Activated T-cell treated with anti-CD3 and anti-CD28 coated beads, Interleukin-2, amount 50 U/mL, for 24 hours (primary cell): ENCODE results near the gene IKBKG.
"Not testable (repeated sequence)": the region's sequence is repeated elsewhere in the genome, so short reads cannot be mapped to it uniquely, and the experiment has no call there.

Experiments
- DNase-seq: peaks from one replicate; pipeline ENCODE4 v3.0.0-alpha.2; 2020
- H3K27ac Mint-ChIP-seq: 2 replicates; pipeline ENCODE4 v1.8.0; 2020; ENCODE audit warnings: mild to moderate bottlenecking, mixed read lengths
- H3K27me3 Mint-ChIP-seq: 2 replicates; pipeline ENCODE4 v1.8.0; 2020; ENCODE audit warnings: mixed read lengths
- H3K36me3 Mint-ChIP-seq: 2 replicates; pipeline ENCODE4 v1.8.0; 2020; ENCODE audit warnings: low read depth, mixed read lengths
- H3K4me1 Mint-ChIP-seq: 2 replicates; pipeline ENCODE4 v1.8.0; 2020; ENCODE audit warnings: low read depth, mixed read lengths
- H3K4me3 Mint-ChIP-seq: 2 replicates; pipeline ENCODE4 v1.8.0; 2020; ENCODE audit warnings: mild to moderate bottlenecking, moderate library complexity, mixed read lengths
- H3K9me3 Mint-ChIP-seq: 2 replicates; pipeline ENCODE4 v1.8.0; 2020; ENCODE audit warnings: mixed read lengths

Gene IKBKG

DNA sequence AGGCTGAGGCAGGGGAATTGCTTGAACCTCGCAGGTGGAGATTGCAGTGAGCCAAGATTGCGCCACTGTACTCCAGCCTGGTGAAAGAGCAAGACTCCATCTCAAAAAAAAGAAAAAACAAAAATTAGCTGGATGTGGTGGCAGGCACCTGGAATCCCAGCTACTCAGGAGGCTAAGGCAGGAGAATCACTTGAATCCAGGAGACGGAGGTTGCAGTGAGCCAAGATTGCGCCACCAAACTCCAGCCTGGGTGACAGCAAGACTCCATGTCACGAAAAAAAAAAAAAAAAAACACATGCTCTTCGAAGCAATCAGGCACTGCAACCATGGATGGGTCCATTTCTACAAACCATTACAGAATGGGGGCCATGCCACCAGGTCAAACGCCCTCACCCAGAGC lies 7.1 kb upstream of the IKBKG start:
- Mint-ChIP-seq H3K4me1 (peaks cover 54% of the 10 kb centered on the region), H3K27ac (peak overlapping the region; percentile 95), H3K36me3 (peaks cover 67% of the 10 kb centered on the region), H3K27me3 (peaks cover 33% of the 10 kb centered on the region)
- not testable (repeated sequence) for DNase-seq, H3K9me3 Mint-ChIP-seq, H3K4me3 Mint-ChIP-seq

DNA sequence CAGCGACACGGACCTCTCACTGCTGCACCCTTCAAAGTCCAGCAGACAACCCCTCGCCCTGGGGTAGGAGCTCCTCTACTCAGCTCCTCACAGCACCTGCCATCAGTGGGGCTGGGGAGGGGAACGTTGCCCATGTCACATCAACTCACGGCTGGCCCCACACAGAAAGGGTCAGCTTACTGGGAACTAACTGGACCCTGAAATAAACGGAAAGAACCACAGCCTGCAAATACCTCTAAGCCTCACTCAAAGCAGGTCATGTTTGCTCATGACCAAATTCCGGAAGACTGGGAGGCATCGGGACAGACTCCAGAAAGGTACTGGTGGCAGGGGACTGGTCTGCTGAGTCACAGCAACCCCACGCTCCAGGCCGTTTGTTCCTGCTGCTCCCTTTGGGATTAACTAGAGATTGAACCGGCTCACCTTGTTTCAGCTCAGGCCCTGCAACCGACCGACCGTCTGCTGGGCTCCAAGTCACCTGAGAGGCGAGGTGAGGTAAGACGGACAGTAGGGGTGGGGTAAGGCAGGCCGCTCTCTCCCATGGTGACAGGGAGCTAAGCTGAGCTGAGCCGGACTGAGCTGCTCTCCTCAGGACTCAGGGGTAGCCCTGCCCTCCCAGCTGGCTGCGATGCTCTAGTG lies 6.4 kb upstream of the IKBKG start:
- H3K9me3 Mint-ChIP-seq: no peaks in the 10 kb centered on the region
- DNase-seq: no peak
- H3K4me3 Mint-ChIP-seq: no peak overlapping the region
- peaks cover 66% of the 10 kb centered on the region for H3K36me3 Mint-ChIP-seq
- H3K27me3 Mint-ChIP-seq: peaks cover 32% of the 10 kb centered on the region
- peaks cover 59% of the 10 kb centered on the region for H3K4me1 Mint-ChIP-seq
- peak overlapping the region; percentile 95 for H3K27ac Mint-ChIP-seq

DNA sequence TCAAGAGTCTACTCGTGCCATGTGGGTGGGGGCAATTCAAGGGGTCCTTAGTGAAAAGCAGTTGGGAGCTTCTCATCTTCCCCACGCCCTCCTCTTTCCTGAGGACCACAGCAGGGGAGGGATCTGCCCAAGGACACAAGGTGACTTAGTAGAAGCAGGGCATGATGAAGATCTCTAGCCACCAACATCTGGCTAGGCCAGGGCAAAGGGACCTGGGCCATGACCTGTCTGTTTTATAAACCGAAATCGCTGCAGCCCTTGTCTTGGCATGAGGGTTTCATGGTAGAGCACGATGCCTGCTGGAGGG lies 5.9 kb upstream of the IKBKG start:
- peaks cover 66% of the 10 kb centered on the region for H3K36me3 Mint-ChIP-seq
- H3K4me1 Mint-ChIP-seq: peaks cover 63% of the 10 kb centered on the region
- H3K27ac Mint-ChIP-seq: peak overlapping the region; percentile 95
- H3K27me3 Mint-ChIP-seq: peaks cover 28% of the 10 kb centered on the region
- H3K4me3 Mint-ChIP-seq: peak overlapping the region; percentile 74
- H3K9me3 Mint-ChIP-seq: no peaks in the 10 kb centered on the region
- DNase-seq: no peak

DNA sequence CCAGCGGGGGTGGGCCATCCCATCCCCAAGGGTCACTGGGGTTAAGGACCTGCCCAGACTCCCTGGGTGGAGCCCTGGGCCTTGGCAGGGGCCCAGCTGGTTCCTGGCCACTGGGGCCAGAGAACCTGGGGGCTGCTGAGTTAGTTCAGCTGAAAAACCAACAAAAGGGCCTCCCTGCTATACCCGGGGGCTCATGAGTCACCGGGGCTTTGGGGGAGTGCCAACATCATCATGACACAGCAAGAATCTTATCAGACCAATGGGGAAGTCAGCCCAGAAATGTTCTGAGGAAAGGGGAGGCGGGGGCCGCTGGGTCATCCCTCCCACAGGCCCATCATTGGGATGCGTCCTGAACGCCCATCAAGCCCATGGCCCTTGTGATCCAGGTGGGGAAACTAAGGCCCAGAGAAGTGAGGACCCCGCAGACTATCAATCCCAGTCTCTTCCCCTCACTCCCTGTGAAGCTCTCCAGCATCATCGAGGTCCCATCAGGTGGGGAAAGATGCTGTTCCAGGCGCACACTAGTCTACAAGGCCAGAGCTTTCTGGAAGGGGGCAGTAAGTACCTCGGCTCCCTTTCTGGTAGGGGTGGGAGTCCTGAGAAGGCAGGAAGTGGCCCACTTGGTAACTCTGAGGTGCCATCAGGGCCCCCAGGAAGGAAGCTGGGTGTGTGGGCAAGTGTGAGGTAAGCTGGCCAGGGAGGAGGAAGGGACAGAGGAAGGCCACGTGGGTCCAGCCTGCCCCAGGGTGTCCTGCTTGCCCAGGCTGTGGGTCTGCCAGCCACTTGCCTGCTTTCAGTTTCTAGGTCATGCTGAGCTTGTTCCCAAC lies 5.3 kb upstream of the IKBKG start:
- DNase-seq: peak; percentile 72
- H3K4me3 Mint-ChIP-seq: peak overlapping the region; percentile 74
- H3K27ac Mint-ChIP-seq: peak overlapping the region; percentile 95
- peaks cover 63% of the 10 kb centered on the region for H3K4me1 Mint-ChIP-seq
- H3K9me3 Mint-ChIP-seq: no peaks in the 10 kb centered on the region
- H3K36me3 Mint-ChIP-seq: peaks cover 66% of the 10 kb centered on the region
- H3K27me3 Mint-ChIP-seq: peaks cover 27% of the 10 kb centered on the region

DNA sequence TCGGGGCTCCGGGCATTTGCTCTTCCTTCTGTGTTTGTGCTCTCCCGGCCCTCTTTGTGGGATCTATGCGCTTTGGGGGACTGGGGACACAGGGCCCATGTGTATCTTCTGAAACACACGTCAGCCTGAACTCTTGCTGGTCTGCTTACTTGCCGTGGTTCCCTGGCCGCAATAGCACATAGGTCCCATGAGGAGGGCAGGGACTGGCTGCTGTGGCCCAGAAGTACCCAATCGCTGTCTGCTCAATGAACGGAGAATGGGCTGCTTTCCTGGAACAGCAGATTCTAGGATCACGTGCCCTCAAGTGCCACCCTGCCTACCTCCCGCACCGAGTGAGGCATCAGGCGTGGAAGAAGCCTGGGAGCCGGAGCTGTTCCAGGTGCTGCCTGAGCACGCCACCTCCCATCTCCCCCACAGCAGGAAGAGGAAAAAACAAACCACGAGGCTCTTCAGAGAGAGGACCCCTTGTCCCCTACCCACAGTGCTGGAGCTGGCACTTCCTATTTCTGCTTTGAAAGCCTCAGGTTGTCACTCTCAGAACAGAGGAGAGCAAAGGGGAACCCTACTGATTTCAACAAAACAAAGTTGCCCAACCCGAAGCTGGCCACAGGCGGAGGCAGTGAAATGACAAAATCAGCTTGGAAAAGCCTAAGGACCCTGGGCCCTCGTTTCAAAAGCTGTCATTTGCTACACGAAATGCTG lies 4.5 kb upstream of the IKBKG start:
- H3K27ac Mint-ChIP-seq: peak overlapping the region; percentile 95
- peak; percentile 59 for DNase-seq
- no peaks in the 10 kb centered on the region for H3K9me3 Mint-ChIP-seq
- peaks cover 68% of the 10 kb centered on the region for H3K36me3 Mint-ChIP-seq
- peak overlapping the region; percentile 74 for H3K4me3 Mint-ChIP-seq
- H3K27me3 Mint-ChIP-seq: peaks cover 24% of the 10 kb centered on the region
- peaks cover 60% of the 10 kb centered on the region for H3K4me1 Mint-ChIP-seq

DNA sequence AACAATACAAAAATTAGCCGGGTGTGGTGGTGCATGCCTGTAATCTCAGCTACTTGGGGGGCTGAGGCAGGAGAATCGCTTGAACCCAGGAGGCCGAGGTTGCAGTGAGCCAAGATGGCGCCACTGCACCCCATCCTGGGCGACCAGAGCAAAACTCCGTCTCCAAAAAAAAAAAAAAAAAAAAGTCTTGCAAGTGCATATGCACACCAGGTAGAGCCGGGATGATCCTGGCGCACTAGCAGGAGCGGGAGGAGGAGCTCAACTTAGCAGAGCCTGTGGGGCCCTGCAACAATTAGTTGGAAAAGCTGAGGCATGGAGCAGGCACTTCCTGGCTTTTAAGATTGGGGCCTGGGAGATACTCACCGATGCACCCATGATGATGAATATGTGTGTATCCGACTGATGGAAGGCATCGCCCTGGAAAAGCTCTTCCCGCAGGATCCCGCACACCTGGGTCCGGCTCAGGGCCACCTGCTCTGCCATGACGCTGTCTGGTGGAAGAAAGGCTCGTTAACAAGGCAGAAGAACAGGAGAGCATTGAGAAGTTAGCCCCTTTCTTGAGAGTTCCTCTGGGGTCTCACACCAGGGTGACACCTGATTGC lies 1.6 kb upstream of the IKBKG start:
- H3K4me3 Mint-ChIP-seq: peak overlapping the region; percentile 78
- H3K27ac Mint-ChIP-seq: peak overlapping the region; percentile 78
- H3K27me3 Mint-ChIP-seq: peaks cover 14% of the 10 kb centered on the region
- H3K9me3 Mint-ChIP-seq: no peaks in the 10 kb centered on the region
- DNase-seq: no peak
- H3K36me3 Mint-ChIP-seq: peaks cover 68% of the 10 kb centered on the region
- peaks cover 61% of the 10 kb centered on the region for H3K4me1 Mint-ChIP-seq

DNA sequence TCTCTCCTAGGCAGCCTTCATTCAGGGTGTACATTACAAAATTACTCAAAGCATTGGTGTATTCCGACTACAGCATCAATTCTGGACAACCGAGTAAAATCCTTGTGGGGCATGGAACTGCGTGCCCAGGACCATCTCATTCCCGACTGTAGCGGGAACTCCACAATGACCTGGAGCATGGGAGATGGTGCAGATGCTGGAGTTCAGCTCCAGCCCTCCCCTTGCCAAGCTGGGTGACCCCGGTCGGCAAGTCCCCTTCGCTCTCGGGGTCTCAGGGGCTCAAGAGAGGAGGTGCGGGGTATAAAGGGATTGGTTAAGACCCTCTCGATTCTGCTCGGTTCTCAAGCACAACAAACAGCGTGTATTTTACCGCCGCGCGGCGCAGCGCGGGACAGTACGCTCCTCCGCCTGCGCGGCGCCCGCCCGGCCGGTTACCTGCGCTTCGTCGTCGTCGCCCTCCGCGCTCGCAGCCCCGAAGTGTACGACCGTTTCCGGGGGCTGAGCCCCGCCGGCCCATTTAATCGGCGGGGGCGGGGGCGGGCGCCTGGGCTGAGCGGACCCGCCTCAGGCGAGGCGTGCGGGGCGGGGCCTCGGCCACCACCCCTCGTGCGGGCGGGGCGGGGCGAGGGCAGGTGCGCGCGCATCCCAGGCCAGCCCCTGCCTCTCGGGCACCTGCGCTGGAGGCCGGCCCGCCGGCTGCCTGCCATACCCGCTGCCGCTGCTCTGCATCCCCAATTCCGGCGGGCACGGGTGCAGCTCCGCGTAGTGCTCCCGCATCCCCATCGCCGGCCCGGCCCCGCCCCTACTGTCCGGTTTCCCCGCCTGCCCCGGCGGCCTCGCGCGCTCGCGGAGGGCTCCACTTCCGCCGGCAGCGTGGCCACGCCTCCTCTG lies 821 bp upstream of the IKBKG start, which contains the start of gene G6PD:
Gene G6PD, minus strand, starts transcription at position 493 of the 891 bp plus-strand sequence. CDS start 691 bp downstream, outside the sequence.
- Mint-ChIP-seq H3K36me3 (peaks cover 66% of the 10 kb centered on the region), H3K4me3 (peak within 1 kb of the TSS; percentile 83), H3K9me3 (no peaks in the 10 kb centered on the region), H3K27ac (peak within 1 kb of the TSS; percentile 97), H3K27me3 (peaks cover 16% of the 10 kb centered on the region), H3K4me1 (peaks cover 59% of the 10 kb centered on the region)
- no peak for DNase-seq

DNA sequence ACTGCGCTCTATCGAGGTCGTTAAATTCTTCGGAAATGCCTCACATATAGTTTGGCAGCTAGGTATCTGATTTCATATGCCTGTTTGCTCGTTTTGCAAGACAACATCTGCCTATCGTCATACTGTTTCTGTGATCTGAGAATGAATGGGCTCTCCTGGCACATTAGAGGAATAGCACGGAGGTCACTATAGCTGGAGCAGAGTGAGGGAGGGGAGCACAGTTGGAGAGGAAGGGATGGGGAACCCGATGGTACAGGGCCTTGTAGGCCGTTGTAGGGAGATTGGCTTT lies 552 bp downstream of the IKBKG start:
- H3K4me1 Mint-ChIP-seq: peaks cover 51% of the 10 kb centered on the region
- H3K27ac Mint-ChIP-seq: peak overlapping the region; percentile 97
- no peaks in the 10 kb centered on the region for H3K9me3 Mint-ChIP-seq
- DNase-seq: no peak
- H3K27me3 Mint-ChIP-seq: peaks cover 19% of the 10 kb centered on the region
- peak overlapping the region; percentile 83 for H3K4me3 Mint-ChIP-seq
- H3K36me3 Mint-ChIP-seq: peaks cover 62% of the 10 kb centered on the region

DNA sequence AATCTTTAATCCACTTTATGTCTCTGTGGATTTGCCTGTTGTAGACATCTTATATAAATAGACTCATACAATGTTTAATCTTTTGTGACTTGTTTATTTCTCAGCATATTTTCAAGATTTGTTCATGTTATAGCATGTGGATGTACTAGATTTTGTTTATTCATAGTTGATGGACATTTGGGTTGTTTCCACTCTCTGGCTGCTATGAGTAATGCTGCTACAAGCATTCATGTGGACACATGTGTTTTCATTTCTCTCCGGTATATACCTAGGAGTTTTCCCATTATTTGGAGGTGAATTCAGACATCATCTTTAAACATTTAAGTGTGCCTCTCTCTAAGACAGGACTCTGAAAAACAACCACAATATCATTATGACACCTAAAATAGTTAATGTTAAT lies 2.3 kb downstream of the IKBKG start:
- Mint-ChIP-seq H3K4me1 (peaks cover 47% of the 10 kb centered on the region), H3K36me3 (peaks cover 60% of the 10 kb centered on the region), H3K27me3 (peaks cover 25% of the 10 kb centered on the region), H3K27ac (peak overlapping the region; percentile 73), H3K9me3 (no peaks in the 10 kb centered on the region), H3K4me3 (peak overlapping the region; percentile 83)
- DNase-seq: no peak

DNA sequence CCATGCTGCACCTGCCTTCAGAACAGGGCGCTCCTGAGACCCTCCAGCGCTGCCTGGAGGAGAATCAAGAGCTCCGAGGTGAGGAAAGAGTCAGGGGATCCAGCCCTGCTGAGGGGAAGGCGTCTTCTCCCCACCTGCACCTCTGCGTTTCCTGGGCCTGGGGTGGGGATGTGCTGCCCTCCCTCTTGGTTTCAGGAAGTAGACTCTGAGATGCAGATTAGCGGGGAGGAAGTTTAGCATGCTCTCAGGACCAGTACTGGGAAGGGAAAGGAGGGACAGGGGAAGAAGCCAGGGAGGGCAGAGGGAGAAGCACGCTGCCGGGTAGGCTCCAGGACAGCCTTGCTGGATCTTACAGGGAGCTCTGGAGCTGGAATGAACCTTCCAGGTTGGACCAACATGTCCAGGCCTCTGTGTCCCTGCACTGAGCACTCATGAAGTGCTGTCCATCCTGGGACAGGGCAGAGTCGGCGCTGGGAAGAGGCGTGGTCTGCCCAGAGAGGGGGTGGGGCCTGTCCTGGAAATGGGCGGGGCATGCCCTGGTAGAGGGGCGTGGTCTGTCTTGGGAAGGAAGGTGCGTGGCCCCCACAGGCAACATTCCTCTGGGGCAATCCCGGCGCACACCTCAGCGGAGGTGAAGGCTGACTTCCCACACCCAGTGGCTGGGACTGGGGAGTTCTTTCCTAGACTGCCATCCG lies 4.8 kb downstream of the IKBKG start:
- Mint-ChIP-seq H3K27me3 (peaks cover 25% of the 10 kb centered on the region), H3K36me3 (peaks cover 52% of the 10 kb centered on the region), H3K4me1 (peaks cover 32% of the 10 kb centered on the region), H3K27ac (peak overlapping the region; percentile 63)
- not testable (repeated sequence) for H3K9me3 Mint-ChIP-seq, DNase-seq, H3K4me3 Mint-ChIP-seq

DNA sequence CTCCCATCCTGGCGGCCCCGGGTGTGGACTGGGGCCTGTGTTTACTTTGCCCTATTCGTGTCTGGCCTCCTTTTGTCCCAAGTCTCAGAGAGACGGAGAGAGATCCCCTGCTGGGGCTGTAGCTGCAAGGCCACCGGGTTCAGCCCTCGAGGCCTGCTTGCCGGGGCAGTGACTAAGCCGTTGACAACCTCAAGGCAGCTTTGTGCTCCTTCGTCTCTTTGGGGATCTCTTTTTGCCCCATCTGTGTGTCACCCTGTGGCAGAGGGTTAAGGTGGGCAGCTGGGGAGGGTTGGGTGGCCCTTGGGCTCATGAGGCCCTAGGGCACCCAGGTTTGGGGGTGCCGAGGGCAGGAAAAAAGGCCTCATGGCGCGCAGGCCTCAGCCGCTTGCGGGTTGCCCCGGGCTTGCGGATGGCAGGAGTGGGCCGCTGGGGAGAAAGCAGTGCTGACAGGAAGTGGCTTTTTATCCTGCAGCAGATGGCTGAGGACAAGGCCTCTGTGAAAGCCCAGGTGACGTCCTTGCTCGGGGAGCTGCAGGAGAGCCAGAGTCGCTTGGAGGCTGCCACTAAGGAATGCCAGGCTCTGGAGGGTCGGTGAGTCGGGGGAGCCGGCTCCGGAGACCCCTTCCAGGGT lies 10.8 kb downstream of the IKBKG start:
- not testable (repeated sequence) for H3K9me3 Mint-ChIP-seq, H3K27me3 Mint-ChIP-seq, H3K4me3 Mint-ChIP-seq, H3K27ac Mint-ChIP-seq, DNase-seq, H3K4me1 Mint-ChIP-seq
- H3K36me3 Mint-ChIP-seq: peaks cover 19% of the 10 kb centered on the region

DNA sequence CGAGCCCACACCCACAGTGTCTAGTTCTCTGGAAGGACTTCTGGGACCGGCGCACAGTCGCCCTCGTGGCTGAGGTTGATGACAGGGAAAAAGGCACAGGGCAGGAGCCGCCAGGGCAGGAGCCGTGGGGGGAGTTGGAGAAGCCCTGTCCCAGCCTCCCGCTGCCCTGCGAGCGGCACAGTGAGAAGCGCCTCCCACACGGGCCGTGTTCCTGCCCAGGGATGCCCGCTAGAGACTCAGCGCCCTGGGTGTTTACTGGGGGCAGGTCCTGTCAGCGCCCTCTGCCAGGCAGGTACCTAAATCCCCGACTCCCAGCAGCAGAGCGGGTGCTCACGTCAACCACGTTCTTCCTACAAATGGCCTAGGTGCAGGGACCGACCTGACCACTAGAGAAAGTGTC lies 11.5 kb downstream of the IKBKG start:
- not testable (repeated sequence) for H3K4me1 Mint-ChIP-seq, DNase-seq, H3K4me3 Mint-ChIP-seq, H3K27ac Mint-ChIP-seq, H3K27me3 Mint-ChIP-seq, H3K9me3 Mint-ChIP-seq
- peaks cover 12% of the 10 kb centered on the region for H3K36me3 Mint-ChIP-seq

DNA sequence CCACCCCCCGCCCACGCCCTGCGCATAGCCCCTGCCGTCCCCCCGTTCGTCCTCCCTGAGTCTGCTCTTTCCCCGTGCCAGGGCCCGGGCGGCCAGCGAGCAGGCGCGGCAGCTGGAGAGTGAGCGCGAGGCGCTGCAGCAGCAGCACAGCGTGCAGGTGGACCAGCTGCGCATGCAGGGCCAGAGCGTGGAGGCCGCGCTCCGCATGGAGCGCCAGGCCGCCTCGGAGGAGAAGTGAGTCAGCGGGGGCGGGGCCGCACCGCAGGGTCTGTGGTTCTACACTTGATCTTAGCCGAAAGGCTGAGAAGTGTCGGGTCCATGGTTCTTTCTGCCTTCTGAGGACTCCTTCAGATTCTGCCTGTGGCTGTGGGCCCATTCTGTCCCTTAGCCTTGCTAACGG lies 12.9 kb downstream of the IKBKG start:
- H3K27me3 Mint-ChIP-seq, H3K36me3 Mint-ChIP-seq, H3K27ac Mint-ChIP-seq, H3K4me3 Mint-ChIP-seq, H3K9me3 Mint-ChIP-seq, DNase-seq, H3K4me1 Mint-ChIP-seq: not testable (repeated sequence)
